KOPT-K1 (cell line): ENCODE results near the gene POU2AF3.
"Not testable (repeated sequence)": the region's sequence is repeated elsewhere in the genome, so short reads cannot be mapped to it uniquely, and the experiment has no call there.

ENCODE experiments used
- H3K27ac ChIP-seq: fragments of 200-600 bp; sonication (generic); 2 replicates; pipeline ENCODE4 v1.5.1; 2016; ENCODE audit warnings: antibody characterized with exemption, mild to moderate bottlenecking, low read depth, low read length; ENCODE audit not compliant: poor library complexity, severe bottlenecking
- H3K36me3 ChIP-seq: fragments of 200-600 bp; sonication (generic); 2 replicates; pipeline ENCODE4 v1.5.1; 2017; ENCODE audit warnings: antibody characterized with exemption, mild to moderate bottlenecking, low read length, moderate library complexity; ENCODE audit not compliant: insufficient read depth
- H3K9me3 ChIP-seq: fragments of 200-600 bp; sonication (generic); 2 replicates; pipeline ENCODE4 v1.5.1; 2017; ENCODE audit warnings: antibody characterized with exemption, low read length, mild to moderate bottlenecking; ENCODE audit not compliant: insufficient read depth, poor library complexity, severe bottlenecking

POU2AF3 gene

GRCh38 chr11:111307472-111308108 lies 9.2 kb downstream of the POU2AF3 start:
- no peaks in the 10 kb centered on the region for H3K9me3 ChIP-seq
- no peak overlapping the region for H3K27ac ChIP-seq
- H3K36me3 ChIP-seq = no peaks in the 10 kb centered on the region

DNA sequence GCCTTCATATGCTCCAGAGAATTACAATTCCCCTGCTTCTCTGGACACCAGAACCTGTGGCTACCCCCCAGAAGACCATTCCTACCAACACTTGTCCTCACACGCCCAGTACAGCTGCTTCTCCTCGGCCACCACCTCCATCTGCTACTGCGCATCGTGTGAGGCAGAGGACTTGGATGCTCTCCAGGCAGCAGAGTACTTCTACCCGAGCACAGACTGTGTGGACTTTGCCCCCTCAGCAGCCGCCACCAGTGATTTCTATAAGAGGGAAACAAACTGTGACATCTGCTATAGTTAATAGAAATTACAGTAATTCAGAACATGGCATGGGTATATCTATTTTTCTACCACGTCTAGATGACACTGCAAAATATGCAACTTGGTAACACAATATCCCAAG lies 9.8 kb downstream of the POU2AF3 start:
- Histone ChIP-seq H3K27ac (no peak overlapping the region), H3K9me3 (no peaks in the 10 kb centered on the region)

GRCh38 chr11:111309215-111309915 lies 11.0 kb downstream of the POU2AF3 start:
- Histone ChIP-seq H3K36me3 (no peaks in the 10 kb centered on the region), H3K27ac (no peak overlapping the region), H3K9me3 (no peaks in the 10 kb centered on the region)

More for the DNA sequence above, 9.8 kb downstream of the POU2AF3 start:
- no peaks in the 10 kb centered on the region for H3K36me3 ChIP-seq

DNA sequence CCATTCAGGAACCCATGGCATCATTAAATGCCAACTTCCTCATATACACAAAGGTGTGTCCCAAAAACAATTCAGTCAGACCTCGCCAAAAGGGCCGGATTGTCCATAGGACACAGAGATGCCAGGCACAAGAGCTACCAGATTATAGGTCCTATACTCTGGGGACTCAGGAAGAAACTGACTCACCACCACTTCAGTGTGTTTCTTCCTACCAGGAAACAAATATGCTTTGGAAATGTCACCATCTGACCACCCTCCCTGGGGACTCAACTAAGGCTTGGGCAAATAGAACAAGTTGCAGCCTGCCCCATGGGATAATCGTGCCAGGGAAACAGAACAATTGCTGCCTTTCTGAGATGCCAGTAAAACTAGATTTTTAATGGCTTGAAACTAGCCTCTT lies 11.7 kb downstream of the POU2AF3 start:
- H3K36me3 ChIP-seq = no peaks in the 10 kb centered on the region
- no peaks in the 10 kb centered on the region for H3K9me3 ChIP-seq
- H3K27ac ChIP-seq = no peak overlapping the region

GRCh38 chr11:111310723-111311122 lies 12.4 kb downstream of the POU2AF3 start:
- Histone ChIP-seq H3K36me3 (no peaks in the 10 kb centered on the region), H3K9me3 (no peaks in the 10 kb centered on the region), H3K27ac (no peak overlapping the region)

DNA sequence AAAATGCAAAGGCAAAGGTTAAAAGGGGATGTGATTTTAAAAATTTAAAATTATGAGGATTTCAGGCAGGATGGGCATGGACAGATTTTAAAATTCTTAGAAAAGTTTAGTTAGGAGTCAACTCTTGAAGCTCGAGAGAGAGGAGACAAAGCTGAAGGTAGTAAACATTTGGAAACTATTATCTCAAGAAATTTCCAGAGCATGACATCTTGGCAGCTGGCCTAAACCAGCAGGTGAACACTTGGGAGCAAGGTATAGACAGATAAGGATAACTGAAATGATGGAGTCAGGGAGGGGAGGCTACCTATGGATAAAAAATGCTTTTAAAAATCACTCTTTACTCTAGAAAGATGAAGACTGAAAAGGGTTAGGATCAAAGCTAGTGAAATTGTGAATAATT lies 13.7 kb downstream of the POU2AF3 start:
- no peak overlapping the region for H3K27ac ChIP-seq
- no peaks in the 10 kb centered on the region for H3K36me3 ChIP-seq
- no peaks in the 10 kb centered on the region for H3K9me3 ChIP-seq

DNA sequence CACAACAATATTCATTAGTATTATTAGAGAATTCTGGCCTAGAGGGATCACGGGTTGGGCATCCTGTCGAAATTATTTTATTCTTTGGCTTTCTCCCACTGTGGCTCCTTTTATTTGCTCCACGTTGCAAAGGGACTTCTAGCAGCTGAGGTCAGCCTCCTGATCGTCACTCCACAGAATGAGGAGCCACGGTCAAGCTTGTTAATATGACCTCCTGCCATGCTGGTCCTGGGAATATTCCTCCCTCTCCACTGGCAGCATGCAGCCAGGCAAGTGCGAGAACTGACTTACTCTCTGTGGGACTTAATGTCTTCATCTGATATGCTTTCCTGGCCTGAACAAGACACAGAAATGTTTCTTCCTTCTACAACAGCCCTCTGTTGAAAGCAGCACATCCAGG lies 20.9 kb downstream of the POU2AF3 start:
- Histone ChIP-seq H3K27ac (no peak overlapping the region), H3K36me3 (no peaks in the 10 kb centered on the region), H3K9me3 (no peaks in the 10 kb centered on the region)

- not testable (repeated sequence) for H3K36me3 ChIP-seq
Measured at GRCh38 chr11:111320199-111320598, 21.9 kb downstream of the POU2AF3 start.

GRCh38 chr11:111320728-111321568 lies 22.6 kb downstream of the POU2AF3 start:
- no peaks in the 10 kb centered on the region for H3K9me3 ChIP-seq
- H3K36me3 ChIP-seq = no peaks in the 10 kb centered on the region
- no peak overlapping the region for H3K27ac ChIP-seq

More at GRCh38 chr11:111320199-111320598, 21.9 kb downstream of the POU2AF3 start:
- H3K9me3 ChIP-seq, H3K27ac ChIP-seq: not testable (repeated sequence)

GRCh38 chr11:111322534-111322933 lies 24.2 kb downstream of the POU2AF3 start:
- H3K9me3 ChIP-seq = no peaks in the 10 kb centered on the region
- no peaks in the 10 kb centered on the region for H3K36me3 ChIP-seq
- no peak overlapping the region for H3K27ac ChIP-seq

GRCh38 chr11:111324277-111324720 lies 26.0 kb downstream of the POU2AF3 start:
- no peaks in the 10 kb centered on the region for H3K9me3 ChIP-seq
- no peaks in the 10 kb centered on the region for H3K36me3 ChIP-seq
- no peak overlapping the region for H3K27ac ChIP-seq

DNA sequence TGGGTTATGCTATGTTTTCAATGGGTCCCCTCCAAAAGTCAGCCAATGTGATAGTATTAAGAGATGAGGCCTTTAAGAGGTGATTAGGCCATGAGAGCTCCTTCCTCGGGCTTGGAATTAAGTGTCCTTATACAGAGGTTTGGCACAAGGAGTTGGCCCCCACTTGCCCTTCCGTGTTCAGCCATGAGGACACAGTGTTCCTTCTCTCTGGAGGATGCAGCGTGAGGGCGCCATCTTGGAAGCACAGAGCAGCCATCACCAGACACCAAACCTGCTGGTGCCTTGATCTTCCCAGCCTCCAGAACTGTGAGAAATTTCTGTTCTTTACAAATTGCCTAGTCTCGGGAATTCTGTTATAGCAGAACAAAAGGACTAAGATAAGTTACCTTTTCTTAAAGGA lies 26.9 kb downstream of the POU2AF3 start:
- Histone ChIP-seq H3K27ac (no peak overlapping the region), H3K9me3 (no peaks in the 10 kb centered on the region), H3K36me3 (no peaks in the 10 kb centered on the region)

DNA sequence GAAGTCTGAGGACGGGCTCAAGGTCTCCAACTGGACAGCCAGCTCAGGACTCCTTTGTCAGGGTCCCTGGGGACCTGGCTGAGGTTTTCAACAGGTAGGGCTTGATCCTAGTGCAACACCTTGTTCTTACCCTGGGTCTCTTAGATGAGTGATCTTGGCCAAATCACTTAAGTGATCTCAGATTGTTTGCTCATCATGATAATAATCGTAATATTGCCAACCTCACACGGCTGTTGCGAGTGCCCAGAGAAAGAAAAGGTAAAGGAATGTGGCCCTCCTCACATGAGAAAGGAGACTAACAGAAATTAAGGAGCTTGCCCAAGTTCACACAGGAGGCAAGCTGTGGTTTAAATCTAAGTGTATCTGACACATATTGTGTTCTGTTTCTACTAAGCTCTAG lies 28.5 kb downstream of the POU2AF3 start:
- Histone ChIP-seq H3K27ac (no peak overlapping the region), H3K36me3 (no peaks in the 10 kb centered on the region), H3K9me3 (no peaks in the 10 kb centered on the region)

DNA sequence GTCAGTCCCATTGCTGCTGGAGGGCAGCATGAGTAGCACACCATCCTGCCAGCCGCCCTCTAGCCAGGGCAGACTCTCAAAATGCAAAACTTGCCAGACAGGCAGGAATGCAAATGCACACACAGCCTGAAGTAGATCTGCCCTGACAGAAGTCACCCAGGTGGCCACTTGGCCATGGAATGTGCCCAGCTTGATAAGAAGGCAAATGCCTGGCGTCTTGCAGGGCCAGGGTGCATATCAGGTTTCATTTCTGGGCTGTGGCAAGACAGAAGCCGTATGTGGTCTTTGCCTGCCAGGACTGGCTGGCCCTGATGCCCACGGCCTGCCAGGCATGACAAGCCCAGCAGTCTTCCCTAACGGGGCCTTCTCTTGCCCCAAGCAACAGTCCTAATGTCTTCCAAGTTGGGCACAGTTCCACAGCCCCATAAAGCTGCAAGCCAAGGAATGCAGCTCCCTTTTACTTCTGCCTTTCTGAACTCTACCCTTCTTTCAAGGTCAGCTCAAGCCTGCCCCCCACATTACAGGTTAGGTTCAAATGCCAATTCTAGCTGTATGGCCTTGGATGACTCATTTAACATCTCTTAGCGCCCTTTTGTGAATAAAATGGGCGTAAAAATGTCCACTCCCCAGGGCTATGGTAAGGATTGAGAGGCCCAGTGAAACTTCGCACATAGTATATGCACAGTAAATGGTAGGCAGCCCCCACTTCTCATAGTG lies 29.7 kb downstream of the POU2AF3 start:
- no peaks in the 10 kb centered on the region for H3K36me3 ChIP-seq
- no peaks in the 10 kb centered on the region for H3K9me3 ChIP-seq
- H3K27ac ChIP-seq = no peak overlapping the region
